SK-N-SH (cell line): ENCODE results near the gene CFAP20DC.

Source experiments
- CTCF ChIP-seq: fragments of 200-600 bp; sonication (generic); IDR thresholded peaks from 2 replicates; pipeline ENCODE4 v1.6.1; 2017; ENCODE audit warnings: antibody characterized with exemption, mild to moderate bottlenecking, moderate library complexity
- EZH2phosphoT487 ChIP-seq: fragments of 200-600 bp; sonication (generic); IDR thresholded peaks from 2 replicates; pipeline ENCODE4 v1.6.1; 2017; ENCODE audit warnings: low read depth, mixed run types, mild to moderate bottlenecking, antibody characterized with exemption, moderate library complexity, borderline replicate concordance
- FOXJ3 ChIP-seq: sonication (generic); formaldehyde crosslinking; IDR thresholded peaks from 2 replicates; pipeline ENCODE4 v1.5.1; 2020; ENCODE audit warnings: mild to moderate bottlenecking, missing genetic modification reagents
- JUND ChIP-seq: IDR thresholded peaks from 2 replicates; pipeline ENCODE4 v1.4.0; 2012
- TEAD4 ChIP-seq: IDR thresholded peaks from 2 replicates; pipeline ENCODE4 v1.4.0; 2012; ENCODE audit warnings: mild to moderate bottlenecking, borderline replicate concordance; ENCODE audit not compliant: insufficient read depth

GRCh38 chr3:59016930-59017616 lies 32.8 kb downstream of the CFAP20DC start:
- TF ChIP-seq TEAD4 (no peak), FOXJ3 (no peak), CTCF (no peak), EZH2phosphoT487 (no peak), JUND (no peak)
